ENCODE measurements around the gene MRPS18B.
"Not testable (repeated sequence)": the region's sequence is repeated elsewhere in the genome, so short reads cannot be mapped to it uniquely, and the experiment has no call there.

The MRPS18B gene

DNA sequence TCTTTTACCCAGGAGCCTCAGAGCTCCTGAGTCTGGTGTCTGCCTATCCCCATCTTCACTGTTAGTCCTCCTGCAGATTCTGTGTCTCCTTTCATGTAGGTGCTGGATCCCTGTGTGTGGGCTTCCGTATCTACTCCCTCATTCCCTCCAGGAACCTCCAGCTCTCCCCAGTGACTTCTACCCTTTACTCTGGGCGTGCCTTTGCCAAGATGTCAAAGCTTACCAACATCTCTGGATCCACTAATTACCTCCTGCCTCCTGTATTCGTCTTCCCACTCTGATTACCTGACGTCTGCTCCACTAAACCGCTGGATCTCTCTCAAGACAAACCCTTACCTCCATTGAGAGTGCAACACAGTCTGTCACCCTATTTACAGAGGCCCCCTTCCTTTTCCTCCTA is 27.1 kb downstream of the MRPS18B start:
- DNase-seq: no peak

DNA sequence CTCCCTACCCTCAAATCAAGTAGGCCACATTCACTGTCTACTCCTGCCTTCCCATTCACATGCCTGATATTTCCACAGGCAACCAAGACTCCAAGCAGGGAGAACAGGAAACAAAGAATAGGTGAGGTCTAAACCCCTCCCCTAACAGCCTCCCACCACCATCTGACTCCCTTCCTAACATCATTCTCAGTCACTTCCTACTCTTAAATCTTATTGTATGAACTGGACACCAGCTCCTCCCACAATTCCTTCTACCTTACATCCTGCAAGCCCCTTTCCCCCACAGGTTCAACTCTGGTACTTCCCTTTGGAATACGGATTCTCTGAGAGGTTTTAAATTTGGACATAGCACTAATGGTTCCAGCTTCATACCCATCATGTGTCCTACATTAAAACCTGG is 28.3 kb downstream of the MRPS18B start:
- DNase-seq: no peak

DNA sequence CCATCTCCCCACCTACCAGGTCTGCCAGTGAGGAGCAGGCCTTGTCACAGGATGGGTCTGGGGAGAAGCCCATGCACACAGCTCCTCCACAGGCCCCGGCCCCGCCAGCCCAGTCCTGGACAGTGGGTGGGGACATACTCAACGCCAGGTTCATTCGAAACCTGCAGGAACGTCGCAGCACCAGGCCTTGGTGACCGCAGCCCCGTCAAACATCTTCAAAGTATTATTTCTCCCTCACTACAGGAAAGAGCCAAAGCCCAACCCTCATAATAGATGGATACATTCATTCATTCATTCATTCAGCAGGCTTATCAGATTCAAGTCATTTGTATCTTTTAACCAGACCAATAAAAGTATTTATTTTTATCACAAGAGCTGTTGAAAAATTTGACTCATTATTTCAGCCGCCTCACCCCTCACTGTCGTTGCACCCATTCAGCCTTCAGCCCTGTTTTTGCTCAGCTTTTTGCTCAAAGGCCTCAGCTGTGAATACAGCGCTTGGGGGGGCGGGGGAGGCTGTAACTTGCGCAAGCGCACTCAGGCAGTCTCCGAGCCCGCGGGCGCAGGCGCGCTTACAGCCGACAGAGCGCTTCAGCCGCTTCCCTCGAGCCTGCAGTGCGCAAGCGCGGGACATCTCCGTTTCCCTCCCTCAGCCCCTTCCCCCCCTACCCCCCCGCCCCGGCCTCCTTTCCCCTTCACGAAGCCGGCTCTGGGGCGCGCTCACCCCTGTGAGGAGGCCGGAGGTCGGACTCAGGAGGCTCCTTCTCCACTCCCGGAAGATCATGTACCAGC is 29.0 kb downstream of the MRPS18B start, which contains the start of gene C6orf136:
Gene C6orf136, plus strand, starts transcription at position 684 of the 792 bp plus-strand sequence. Its CDS starts 99 bp downstream, at position 783.
- DNase-seq: peak; percentile 78 to 90 (median 83)

DNA sequence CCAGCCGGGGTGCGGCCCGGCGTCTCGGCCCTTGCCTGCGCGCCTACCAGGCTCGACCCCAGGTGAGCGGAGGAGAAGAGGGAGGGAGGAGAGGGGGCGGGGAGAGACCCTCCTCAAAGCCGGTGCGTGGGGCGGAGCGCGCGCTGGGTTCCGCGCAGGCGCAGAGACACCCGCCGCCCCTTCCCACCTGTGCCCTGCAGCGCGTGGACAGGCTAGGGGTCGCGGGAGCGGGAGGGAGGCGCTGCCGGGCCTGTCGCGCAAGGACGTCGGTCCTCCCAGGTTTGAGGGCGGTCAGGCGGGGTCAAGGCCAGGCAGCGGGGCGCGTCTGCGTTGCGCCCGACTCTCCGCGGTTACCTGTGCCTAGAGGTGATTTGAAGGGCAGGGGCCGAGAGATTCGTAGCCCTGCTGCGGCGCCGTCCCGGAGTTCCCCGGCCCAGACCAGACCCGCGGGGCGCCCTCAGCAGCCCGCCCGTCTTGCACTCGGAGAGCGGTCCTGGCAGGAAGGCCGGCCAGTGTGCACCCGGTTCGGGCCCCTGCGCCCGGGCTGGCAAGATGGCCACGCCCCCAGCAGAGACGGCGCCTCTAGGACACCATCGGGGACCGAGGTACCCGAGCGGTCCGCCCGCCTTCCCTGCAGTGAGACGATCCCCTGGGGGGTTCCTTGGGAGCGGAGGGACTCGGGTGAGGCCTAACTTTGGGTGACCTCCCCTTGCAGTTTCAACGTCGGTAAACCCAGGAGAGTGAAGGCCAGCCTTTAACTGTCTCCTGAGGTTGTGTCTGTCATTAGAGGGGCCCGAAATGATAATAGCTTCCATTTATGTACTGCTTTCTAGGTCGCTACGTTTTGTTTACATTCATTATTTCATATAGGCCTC is 29.8 kb downstream of the MRPS18B start:
- peak; percentile 42 to 73 (median 48) for DNase-seq

DNA sequence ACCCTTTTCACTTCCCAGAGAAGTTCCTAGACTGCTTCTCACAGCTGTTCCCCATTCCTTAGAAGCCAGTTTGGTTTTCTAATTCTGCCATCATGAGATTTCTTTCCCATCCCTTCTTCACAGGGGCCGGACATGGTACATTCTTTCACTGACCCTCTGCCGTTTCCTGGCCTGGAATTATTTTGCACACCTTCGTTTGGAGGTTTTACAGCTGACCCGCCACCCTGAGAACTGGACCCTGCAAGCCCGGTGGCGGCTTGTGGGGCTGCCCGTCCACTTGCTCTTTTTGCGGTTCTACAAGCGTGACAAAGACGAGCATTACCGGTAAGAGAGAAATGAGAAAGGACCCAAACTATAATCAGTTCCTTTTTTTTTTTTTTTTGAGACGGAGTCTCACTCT is 33.5 kb downstream of the MRPS18B start:
- DNase-seq: no peak

DNA sequence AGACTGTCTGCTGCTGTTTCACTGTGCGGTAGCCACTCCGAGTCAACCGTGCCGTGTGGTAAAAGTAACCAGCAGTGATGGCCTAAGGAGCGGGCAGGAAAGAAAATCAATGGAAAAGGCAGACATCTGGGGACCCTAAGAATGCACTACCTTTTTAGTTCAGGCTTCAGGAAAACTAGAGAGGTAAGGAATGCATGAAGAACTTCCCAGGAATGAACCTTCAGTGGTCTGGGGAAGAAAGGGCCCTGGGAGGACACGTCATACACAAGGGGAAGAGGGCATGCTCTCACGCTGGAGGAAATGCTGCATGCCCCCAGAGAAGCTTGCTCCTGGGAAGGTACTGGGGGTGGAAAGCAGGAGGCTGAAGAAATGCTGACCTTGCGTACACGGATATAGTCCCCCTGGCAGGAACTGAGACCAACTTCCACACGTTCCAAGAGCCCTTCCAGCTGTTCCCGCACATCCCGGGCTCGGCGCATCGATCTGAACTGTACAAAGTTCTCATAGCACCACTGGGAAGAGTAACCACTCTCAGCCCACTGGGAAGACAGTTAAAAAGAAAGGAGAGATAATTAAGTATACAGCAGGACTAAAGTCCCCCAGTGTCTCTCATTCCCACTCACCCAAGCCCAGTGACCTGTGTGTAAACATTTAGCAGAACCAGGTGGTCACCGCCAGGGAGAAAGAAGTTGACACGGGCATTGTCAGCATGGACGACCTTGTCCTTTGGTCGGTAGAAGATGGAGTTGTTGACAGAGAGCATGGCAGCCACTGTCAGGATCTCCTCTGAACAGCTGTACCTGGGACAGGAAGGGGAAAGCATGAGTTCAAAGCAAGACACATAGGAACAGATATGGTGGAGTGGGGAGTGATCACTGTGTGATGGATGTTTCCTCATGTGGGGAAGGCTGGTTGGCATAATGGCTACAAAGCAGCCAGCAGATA is 37.4 kb downstream of the MRPS18B start:
- no peak for DNase-seq

DNA sequence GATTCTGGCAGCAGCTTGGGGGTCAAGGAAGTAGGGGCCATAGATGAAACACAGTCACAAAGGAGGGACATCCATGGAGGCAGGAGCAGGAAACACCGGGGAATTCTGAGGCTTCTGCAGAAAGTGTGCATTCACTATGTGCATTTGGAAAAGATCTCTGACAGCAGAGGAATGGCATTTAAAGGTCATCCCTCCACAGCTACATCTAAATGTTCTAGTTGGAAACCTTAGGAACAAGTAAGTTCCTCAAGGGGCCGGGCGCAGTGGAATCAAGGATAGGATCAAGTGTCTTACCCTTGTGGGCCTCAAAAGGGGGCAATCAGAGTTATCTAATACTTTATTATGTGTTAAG is 38.1 kb downstream of the MRPS18B start:
- DNase-seq: no peak

DNA sequence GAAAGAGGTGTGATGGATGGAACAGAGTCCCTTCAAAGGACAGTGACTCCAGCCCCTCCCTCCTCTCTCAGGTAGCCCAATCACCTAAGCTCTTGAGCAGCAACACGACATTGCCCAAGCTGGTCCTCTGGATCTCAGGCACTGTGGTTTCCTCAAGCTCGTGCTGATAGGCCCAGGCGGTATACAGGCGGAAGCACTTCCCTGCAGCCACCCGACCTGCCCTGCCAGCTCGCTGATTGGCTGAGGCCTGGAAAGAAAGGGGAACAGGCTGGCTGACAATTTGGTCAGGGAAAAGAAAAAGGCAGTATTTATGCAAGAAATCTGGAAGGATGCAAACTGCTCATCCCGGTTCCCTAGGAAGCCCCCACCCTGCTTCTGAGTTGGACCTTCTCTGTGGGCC is 38.9 kb downstream of the MRPS18B start:
- no peak for DNase-seq

DNA sequence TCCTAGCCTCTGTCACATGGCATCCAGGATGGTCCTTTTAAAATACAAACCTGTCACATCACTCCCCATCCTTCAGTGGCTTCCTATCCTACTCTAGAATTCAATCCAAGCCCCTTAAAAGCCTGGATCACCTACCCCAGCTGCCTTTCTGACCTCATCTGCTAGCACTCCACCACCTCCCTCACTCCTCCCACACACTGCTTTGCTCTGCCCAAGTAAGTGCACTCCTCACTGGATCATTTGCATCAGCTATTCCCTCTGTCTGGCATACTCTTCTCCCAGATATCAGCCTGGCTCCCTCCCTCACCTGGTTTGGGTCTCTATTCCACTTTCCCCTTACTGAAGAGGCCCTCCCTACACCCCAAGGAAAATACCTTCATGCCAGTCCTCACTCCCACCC is 39.8 kb downstream of the MRPS18B start:
- no peak for DNase-seq

DNA sequence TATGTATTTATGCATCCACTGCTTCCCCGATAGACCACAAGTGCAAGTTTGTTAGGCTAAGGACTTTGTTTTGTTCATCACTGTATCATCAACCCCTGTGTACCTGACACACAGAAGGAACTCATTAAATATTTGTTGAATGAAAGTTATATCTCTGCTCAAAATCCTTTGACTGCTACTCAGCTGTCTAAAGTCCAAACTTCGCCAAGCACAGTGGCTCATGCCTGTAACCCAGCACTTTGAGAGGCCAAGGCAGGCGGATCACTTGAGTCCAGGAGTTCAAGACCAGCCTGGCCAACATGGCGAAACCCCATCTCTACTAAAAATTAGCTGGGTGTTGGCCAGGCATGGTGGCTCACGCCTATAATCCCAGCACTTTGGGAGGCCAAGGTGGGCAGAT is 40.3 kb downstream of the MRPS18B start:
- DNase-seq: not testable (repeated sequence)

DNA sequence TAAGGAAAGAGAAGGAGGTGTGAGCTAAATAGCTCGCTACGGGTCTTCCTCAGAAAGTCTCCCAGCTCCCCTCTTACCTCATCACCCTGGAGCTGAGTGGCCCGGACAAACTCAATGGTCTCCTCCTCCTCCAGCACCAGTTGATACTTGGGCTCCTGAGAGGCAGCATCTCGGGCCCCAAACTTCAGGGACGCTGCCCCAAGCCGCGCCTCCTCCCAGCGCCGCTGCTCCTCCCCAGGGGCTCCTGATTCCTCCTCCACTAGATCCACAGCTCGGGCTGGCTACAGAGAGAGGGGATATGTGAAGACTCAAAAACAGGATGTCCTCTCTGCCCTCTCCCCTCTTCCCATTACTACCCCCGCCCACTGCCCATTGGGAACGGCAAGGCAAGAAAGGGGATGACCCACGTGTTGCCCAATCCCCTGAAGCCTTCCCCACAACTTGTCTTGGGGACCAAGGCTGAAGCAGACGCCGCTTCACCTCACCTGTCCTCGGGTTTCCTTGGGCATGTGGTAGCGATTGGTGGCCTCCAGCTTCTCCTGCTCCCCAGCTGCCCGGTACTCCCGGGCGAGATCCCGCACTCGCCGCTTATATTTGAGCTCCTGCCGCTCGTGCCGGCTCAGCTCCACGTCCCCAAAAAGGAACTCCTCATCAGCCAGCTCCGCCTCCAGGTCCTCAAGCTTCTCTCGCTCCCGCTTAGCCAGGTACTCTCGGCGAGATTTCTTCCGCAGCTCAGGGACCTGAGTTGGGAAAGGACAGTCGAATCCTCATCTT is 47.5 kb downstream of the MRPS18B start:
- no peak for DNase-seq

DNA sequence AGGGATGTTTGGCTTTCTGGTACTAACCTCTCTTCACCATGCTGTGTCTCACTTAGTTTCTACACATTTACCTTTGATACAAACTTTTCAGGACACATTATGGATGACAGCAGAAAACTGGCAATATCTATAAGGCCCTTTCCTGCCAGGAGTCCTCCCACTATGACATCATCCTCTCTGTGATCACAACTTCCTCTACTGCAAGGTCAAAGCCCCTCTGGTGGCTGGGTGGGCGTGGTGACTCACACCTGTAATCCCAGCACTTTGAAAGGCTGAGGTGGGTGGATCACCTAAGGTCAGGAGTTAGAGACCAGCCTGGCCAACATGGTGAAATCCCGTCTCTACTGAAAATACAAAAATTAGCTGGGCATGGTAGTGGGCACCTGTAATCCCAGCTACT is 48.7 kb downstream of the MRPS18B start:
- not testable (repeated sequence) for DNase-seq

DNA sequence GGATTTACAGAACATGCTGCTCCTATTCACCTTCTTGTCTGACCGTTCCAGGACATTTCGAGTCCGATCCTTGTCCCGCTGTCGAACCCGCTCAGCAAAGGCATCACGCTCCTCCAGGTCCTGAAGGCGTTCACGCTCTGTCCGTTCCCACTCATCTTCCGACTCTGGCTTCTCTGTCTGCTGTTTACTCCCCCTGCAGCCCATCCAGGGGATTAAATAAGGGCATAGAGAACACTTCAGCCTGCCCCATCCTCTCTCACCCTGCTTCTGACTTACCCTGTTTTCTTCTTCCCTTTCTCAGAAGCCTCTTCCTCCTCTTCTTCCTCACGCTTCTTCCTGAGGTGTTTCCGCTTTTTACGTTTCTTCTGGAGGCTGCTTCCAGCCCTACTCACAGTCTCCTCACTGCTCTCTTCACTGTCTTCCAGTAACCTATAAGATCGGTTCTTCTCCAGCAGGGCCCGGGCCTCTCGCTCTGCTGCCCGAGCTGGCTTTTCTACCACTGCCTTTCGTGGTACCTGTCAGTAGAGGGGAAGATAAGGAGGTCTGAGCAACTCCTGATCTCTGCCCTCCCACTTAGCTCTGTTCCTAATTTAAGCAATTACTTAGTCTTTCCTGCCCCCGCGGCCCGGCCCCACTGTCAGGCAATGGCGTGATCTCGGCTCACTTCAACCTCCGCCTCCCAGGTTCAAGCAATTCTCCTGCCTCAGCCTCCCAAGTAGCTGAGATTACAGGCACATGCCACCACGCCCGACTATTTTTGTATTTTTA is 53.3 kb downstream of the MRPS18B start:
- no peak for DNase-seq

DNA sequence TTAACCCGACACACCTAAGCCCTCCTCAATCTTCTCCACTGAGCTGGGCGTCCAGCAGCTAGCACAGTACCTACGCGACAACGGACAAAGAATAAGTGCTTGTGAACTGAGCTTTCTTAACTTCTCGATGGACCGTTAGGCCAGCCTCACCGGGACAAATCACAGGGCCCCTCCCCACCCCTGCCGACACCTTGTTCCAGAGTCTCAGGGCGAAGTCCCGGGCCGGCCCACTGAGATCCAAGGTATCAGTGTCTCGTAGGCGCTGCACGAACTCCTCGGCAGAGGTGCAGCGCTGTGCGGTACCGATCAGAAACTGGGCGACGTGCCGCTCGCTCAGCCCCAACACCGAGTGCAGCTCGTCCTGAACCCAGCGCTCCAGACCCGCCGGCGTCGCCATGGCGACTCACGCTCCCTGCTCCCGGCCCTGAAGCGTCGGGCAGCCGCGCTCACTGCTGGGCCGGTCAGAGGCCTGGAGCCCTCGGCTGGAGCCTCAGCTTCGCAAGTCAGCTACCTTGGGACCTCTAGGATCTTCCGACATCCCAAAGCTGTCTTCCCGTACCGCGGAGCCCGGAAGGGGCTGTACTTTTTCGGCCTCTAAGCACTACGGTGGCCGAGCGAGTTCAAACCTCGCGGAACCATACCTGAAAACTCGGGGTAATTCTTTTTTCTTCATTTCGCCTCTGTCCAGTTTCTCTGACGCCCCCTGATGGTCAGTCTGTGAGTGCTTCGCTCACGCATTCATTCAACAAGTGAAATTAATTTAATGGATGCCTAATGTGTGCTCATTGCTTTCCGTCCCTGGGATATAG is 55.0 kb downstream of the MRPS18B start, which contains the start of gene DHX16:
Gene DHX16, minus strand, starts transcription at position 562 of the 809 bp plus-strand sequence. Its CDS starts 165 bp downstream, at position 397.
- DNase-seq: peak; percentile 72 to 87 (median 80)

Measured in activated CD4-positive, CD25-positive, alpha-beta regulatory T cell (primary cell).